Measurements from ENCODE around the gene BBS9.
"Not testable (repeated sequence)": the region's sequence is repeated elsewhere in the genome, so short reads cannot be mapped to it uniquely, and the experiment has no call there.

Gene BBS9

GRCh38 chr7:33487998-33488682, 358.8 kb downstream of the BBS9 start:
- DNase-seq (ENCODE audit: low spot score) (no peak), FAIRE-seq (no peak)

- no peak for FAIRE-seq
- no peak for DNase-seq (ENCODE audit: low spot score)
These were observed 365.1 kb downstream of the BBS9 start for GRCh38 chr7:33494474-33494873.

- no peak for DNase-seq (ENCODE audit: low spot score)
- FAIRE-seq: no peak
These were observed 365.8 kb downstream of the BBS9 start for GRCh38 chr7:33495207-33495606.

DNA sequence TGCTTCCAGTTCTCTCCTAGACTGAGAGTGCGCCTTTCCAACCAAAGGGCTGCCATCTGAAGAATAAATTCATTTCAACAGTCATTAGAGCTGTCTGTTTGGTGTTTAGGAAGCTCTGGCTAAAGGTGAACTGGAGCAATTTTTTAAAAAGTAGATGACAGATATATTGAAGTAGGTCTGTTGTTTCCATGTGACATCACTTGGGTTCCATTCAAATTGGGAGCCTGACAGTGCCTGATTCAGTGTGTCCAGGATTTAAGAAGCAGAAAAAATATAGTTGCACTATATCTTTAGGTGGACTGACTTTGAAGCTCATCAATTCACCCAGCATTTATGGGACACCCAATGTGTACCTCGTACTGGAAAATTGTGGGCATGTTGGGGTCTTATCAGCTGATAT, 367.7 kb downstream of the BBS9 start:
- FAIRE-seq: no peak
- DNase-seq (ENCODE audit: low spot score): no peak

GRCh38 chr7:33500703-33501701, 371.6 kb downstream of the BBS9 start:
- FAIRE-seq (no peak), DNase-seq (ENCODE audit: low spot score) (no peak)

DNA sequence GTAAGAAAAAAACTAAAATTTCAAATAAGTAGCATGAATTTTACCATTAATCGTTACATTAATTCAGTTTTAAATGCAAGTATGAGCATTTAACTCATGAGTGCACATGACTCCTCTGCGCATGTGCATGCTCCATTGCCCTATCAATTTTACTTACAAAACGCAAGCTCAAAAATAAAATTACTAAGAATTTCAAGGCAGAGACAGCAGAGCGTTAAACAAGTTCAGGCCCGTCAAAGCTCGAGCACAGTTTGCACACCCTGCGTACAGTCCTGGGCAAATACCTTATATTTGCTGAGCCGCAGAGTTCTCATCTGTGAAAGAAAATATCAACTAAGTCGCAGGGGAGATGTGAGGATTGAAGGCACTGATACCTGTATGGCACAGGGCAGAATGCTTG, 373.6 kb downstream of the BBS9 start:
- FAIRE-seq (no peak), DNase-seq (ENCODE audit: low spot score) (no peak)

- FAIRE-seq: no peak
These were observed 374.4 kb downstream of the BBS9 start for GRCh38 chr7:33503736-33504135.

GRCh38 chr7:33504266-33504665, 374.9 kb downstream of the BBS9 start:
- DNase-seq (ENCODE audit: low spot score): no peak
- FAIRE-seq: no peak

More at GRCh38 chr7:33503736-33504135, 374.4 kb downstream of the BBS9 start:
- DNase-seq (ENCODE audit: low spot score): no peak

DNA sequence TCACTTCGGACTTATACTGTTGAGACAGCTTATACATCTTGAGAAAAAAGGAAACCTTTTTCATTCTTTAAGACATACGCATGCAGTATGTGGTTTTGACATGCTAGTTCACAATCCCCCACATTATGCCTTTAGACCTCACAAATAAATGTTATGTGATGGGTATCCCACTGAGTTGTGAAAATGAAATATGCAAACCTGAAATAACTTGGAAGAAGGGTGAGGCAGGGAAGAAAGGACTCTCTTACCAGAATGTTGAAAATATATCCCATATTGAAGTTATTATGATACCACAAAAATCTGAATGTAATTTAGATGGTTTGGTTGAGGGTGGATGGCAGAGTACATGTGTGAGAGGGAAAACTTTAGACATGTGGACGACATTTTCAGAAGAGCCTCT, 379.8 kb downstream of the BBS9 start:
- no peak for FAIRE-seq
- no peak for DNase-seq (ENCODE audit: low spot score)

DNA sequence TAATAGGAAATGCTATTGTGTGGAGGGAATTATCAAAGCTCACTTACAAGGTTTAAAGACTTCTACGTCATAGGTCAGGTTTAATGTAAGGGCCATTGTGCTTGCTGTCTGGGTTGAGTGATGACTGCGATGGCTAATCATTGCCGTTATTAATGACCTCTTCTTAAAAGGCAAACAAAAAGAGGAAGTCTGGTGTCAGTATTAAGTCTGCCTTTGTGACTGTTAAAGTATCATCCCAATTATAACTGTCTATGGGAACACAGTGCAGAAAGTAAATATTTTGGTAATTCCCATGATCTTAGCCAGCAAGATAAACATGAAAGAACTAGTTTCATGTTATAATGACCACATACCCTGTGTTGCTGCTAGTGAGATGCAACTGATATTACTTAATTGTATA, 382.4 kb downstream of the BBS9 start:
- DNase-seq (ENCODE audit: low spot score) (no peak), FAIRE-seq (no peak)

GRCh38 chr7:33516568-33516967, 387.2 kb downstream of the BBS9 start:
- DNase-seq (ENCODE audit: low spot score) (no peak), FAIRE-seq (no peak)

DNA sequence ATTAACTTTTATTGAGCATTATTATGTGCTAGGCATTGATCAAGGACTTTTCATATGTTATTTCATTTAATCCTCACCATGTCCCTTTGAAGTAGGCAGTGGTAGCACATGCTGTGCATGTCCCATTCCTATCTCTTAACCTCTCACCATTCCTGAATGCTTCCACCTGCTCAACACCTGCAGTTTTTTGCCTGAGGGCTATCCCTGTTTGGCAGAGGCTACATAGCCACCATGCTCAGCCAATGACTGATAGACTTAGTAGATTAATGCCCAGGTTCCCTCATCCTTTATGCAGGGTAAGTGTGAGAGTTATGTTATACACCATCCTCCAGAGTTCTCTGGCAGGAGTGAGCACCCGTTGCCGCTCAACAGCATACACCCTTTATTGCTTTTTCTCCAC, 387.8 kb downstream of the BBS9 start:
- DNase-seq (ENCODE audit: low spot score) (no peak), FAIRE-seq (no peak)

DNA sequence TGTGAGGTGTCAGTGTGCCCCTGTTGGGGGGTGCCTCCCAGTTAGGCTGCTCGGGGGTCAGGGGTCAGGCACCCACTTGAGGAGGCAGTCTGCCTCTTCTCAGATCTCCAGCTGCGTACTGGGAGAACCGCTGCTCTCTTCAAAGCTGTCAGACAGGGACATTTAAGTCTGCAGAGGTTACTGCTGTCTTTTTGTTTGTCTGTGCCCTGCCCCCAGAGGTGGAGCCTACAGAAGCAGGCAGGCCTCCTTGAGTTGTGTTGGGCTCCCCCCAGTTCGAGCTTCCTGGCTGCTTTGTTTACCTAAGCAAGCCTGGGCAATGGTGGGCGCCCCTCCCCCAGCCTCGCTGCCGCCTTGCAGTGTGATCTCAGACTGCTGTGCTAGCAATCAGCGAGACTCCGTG, 397.6 kb downstream of the BBS9 start:
- not testable (repeated sequence) for FAIRE-seq; DNase-seq (ENCODE audit: low spot score)

DNA sequence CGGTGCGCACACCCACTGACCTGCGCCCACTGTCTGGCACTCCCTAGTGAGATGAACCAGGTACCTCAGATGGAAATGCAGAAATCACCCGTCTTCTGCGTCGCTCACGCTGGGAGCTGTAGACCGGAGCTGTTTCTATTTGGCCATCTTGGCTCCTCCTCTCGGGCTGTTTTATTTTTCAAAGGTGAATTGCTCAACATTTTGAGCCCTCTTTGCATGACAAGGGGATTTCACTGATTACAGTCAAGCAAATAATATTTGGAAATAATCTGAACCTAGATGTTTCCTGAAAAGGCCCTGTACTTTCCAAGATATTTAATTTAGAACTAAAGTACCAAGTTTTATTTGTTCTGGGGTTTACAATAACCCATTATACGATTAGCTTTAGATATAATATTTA, 398.2 kb downstream of the BBS9 start:
- not testable (repeated sequence) for FAIRE-seq; DNase-seq (ENCODE audit: low spot score)

DNA sequence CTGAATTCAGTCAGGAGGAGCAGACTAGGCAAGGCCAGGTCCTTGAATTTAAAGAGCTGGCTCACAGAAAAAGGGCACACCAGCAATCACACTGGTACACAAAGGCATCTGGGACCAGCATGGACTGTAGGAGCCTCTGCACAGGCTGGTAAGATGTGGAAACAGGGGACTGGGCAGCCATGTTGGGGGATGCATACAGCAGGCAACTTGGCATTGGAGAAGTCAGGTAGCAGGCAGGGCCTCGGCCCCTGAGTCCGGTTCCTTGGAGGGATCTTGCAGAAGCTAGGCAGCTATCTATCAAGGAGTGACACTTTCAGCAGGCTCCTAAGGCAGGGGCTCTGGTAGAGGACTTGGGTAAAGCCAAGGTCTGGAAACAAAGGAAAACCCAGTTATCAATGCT, 399.7 kb downstream of the BBS9 start:
- no peak for FAIRE-seq

GRCh38 chr7:33530664-33531063, 401.3 kb downstream of the BBS9 start:
- DNase-seq (ENCODE audit: low spot score) (no peak), FAIRE-seq (no peak)

More for the DNA sequence above, 399.7 kb downstream of the BBS9 start:
- DNase-seq (ENCODE audit: low spot score): no peak

GRCh38 chr7:33531888-33532287, 402.5 kb downstream of the BBS9 start:
- FAIRE-seq (no peak), DNase-seq (ENCODE audit: low spot score) (no peak)

DNA sequence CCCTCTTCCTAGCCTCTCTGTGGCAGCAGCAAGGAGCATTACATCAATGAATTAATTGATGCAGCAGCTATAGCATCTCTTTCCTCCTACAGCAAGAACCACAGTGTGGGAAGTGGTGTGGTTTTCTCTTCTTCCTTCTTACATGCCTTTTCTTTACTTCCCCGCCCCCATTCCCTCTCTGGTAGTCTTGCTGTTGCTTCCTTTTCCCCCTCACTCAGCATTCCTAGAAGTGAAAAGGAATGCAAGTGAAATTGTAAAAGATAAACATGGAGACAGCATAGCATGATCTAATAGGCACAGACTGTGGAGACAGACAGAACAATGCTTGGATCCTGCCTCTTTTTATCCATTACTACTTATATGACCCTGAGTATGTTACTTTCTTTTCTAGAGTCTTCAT, 405.5 kb downstream of the BBS9 start:
- DNase-seq (ENCODE audit: low spot score) (no peak), FAIRE-seq (no peak)

DNA sequence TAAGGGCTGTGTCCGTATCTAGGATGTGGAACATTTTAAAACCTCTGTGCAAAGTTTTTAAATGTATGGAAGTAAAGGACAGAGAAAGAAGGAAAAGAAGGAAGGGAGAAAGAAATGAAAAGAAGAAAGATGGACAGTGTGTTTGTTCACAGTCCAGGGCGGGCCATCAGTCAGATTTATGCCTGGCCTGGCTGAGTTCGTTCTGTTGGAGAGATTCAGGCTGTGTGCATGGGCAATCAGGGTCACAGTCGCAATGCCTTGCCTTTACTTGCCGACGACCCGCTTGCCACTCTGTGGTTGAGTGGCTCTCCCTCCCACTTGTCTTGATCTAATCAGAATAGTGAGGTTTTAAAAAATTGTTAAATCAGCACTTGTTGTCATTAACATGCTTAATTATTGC, 406.6 kb downstream of the BBS9 start:
- FAIRE-seq (no peak), DNase-seq (ENCODE audit: low spot score) (no peak)

DNA sequence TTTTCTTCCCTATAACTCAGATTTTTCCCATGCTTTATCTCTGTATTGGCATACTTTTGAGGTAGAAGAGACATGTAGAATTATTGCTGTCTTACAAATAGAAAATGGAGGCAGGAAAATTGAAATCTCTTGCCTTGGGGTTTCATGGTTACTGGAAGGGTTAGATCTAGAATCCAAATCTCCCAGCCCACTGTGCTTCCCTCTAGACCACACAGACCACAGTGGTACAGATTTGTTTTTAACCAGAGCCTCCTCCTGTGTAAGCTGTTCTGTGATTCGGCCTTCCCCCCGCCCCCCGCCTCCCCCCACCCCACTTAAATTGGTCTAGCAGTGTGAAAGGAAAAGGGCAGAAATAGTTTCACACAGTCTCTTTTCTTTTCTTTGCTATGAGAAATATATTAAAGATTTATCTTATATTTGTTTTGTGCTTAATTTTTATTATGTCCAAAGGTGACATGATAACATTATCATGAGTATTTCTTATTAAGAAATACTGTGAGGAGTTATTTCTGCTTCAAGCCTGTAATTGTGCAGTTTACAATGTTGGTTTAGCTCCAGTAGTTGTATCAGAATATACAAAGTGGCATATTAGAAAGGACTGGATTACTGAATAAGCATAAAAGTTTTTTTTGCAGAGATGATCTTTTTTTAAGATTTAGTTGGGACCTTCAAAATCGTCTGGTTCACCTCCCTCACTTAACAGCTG, 407.2 kb downstream of the BBS9 start:
- no peak for DNase-seq (ENCODE audit: low spot score)
- FAIRE-seq: no peak

GRCh38 chr7:33537104-33537477, 407.7 kb downstream of the BBS9 start:
- no peak for FAIRE-seq

GRCh38 chr7:33539198-33539597, 409.8 kb downstream of the BBS9 start:
- FAIRE-seq: no peak
- no peak for DNase-seq (ENCODE audit: low spot score)

More at GRCh38 chr7:33537104-33537477, 407.7 kb downstream of the BBS9 start:
- no peak for DNase-seq (ENCODE audit: low spot score)

Data from RCC 7860 (cell line).